ENCODE data around the gene BPTF. TPM values are rescaled to one million over a fixed set of nuclear protein-coding genes. Genes with fewer than 3 reads are reported as not detected.

Gene BPTF
- total and polyA plus RNA-seq, 2 donors (not counting 1 experiment from before 2014, with no cell fraction given): 71.9 to 390 TPM

GRCh38 chr17:67785122-67785477, 40.2 kb upstream of the BPTF start:
- H3K4me1 Mint-ChIP-seq: peaks cover 4% of the 10 kb centered on the region
- H3K4me3 ChIP-seq (ENCODE audit: control extremely low read depth in 1 of 5, extremely low read depth in 1 of 5, insufficient read depth in 1 of 5, low read depth in 2 of 5, low read length in 4 of 5): no peak overlapping the region
- H3K9me3 ChIP-seq (ENCODE audit: control extremely low read depth in 1 of 3, control insufficient read depth in 2 of 3, insufficient read depth in 1 of 3, low read length in 2 of 3): peaks cover 0 to 4% (median 0%) of the 10 kb centered on the region in 3 donors
- H4K20me1 ChIP-seq (ENCODE audit: control insufficient read depth, insufficient read depth, low read length, poor library complexity, severe bottlenecking): no peaks in the 10 kb centered on the region
- no peak overlapping the region for H3K27ac Mint-ChIP-seq
- ATAC-seq (ENCODE audit: low read depth) (no peak), DNase-seq (no peak)
- peaks cover 0 to 6% of the 10 kb centered on the region in 2 donors for H3K4me1 ChIP-seq (ENCODE audit: control insufficient read depth in 2 of 2, insufficient read depth in 2 of 2, low read length in 2 of 2)
- H3K4me2 ChIP-seq (replicated peaks; ENCODE audit: low read depth, low read length, poor library complexity, severe bottlenecking): no peak overlapping the region
- no peaks in the 10 kb centered on the region for H3K27me3 ChIP-seq (replicated peaks in 1 of 4; ENCODE audit: control extremely low read depth in 1 of 4, control insufficient read depth in 3 of 4, insufficient read depth in 4 of 4, low read length in 3 of 4)
- ChIA-PET CTCF (no interaction called here), POLR2A (no interaction called here)
- H3K27ac ChIP-seq (ENCODE audit: low read length in 2 of 2): no peak overlapping the region
- H3K9me3 Mint-ChIP-seq (ENCODE audit: insufficient read depth): no peaks in the 10 kb centered on the region
- 100% methylated on average over 2 of the region's 3 CpGs for WGBS (ENCODE audit: insufficient coverage)
- intact Hi-C loops (cut with micrococcal nuclease): no loop called here
- H3K79me2 ChIP-seq (ENCODE audit: control insufficient read depth, insufficient read depth, low read length): no peaks in the 10 kb centered on the region
- no peaks in the 10 kb centered on the region for H3K36me3 ChIP-seq (replicated peaks in 1 of 2; ENCODE audit: control extremely low read depth in 1 of 2, control insufficient read depth in 1 of 2, extremely low read depth in 1 of 2, insufficient read depth in 2 of 2, low read length in 1 of 2)
- H3K27me3 Mint-ChIP-seq: peaks cover 4% of the 10 kb centered on the region
- TF ChIP-seq EZH2 (IDR thresholded peaks at IDR 0.05; ENCODE audit: borderline replicate concordance, insufficient read depth, low read depth, low read length, poor library complexity, severe bottlenecking) (no peak), CTCF (IDR thresholded peaks at IDR 0.05) (no peak)
- H2AFZ ChIP-seq (ENCODE audit: insufficient read depth, low read depth, low read length, poor library complexity, severe bottlenecking): no peak overlapping the region
- H3K9ac ChIP-seq (ENCODE audit: low read length): no peak overlapping the region
- no peak overlapping the region for H3K4me3 Mint-ChIP-seq

- peaks cover 4% of the 10 kb centered on the region for H3K27me3 Mint-ChIP-seq
- H3K4me3 ChIP-seq (ENCODE audit: control extremely low read depth in 1 of 5, extremely low read depth in 1 of 5, insufficient read depth in 1 of 5, low read depth in 2 of 5, low read length in 4 of 5): no peak overlapping the region
- peaks cover 4% of the 10 kb centered on the region for H3K4me1 Mint-ChIP-seq
- no peaks in the 10 kb centered on the region for H3K27me3 ChIP-seq (replicated peaks in 1 of 4; ENCODE audit: control extremely low read depth in 1 of 4, control insufficient read depth in 3 of 4, insufficient read depth in 4 of 4, low read length in 3 of 4)
- no peaks in the 10 kb centered on the region for H3K9me3 Mint-ChIP-seq (ENCODE audit: insufficient read depth)
- H3K9me3 ChIP-seq (ENCODE audit: control extremely low read depth in 1 of 3, control insufficient read depth in 2 of 3, insufficient read depth in 1 of 3, low read length in 2 of 3): peaks cover 0 to 4% (median 0%) of the 10 kb centered on the region in 3 donors
- peaks cover 0 to 6% of the 10 kb centered on the region in 2 donors for H3K4me1 ChIP-seq (ENCODE audit: control insufficient read depth in 2 of 2, insufficient read depth in 2 of 2, low read length in 2 of 2)
- 92% methylated on average over 2 of the region's 5 CpGs for WGBS (ENCODE audit: insufficient coverage)
- no peaks in the 10 kb centered on the region for H4K20me1 ChIP-seq (ENCODE audit: control insufficient read depth, insufficient read depth, low read length, poor library complexity, severe bottlenecking)
- CTCF ChIA-PET: no interaction called here
- no peaks in the 10 kb centered on the region for H3K36me3 ChIP-seq (replicated peaks in 1 of 2; ENCODE audit: control extremely low read depth in 1 of 2, control insufficient read depth in 1 of 2, extremely low read depth in 1 of 2, insufficient read depth in 2 of 2, low read length in 1 of 2)
- H3K4me2 ChIP-seq (replicated peaks; ENCODE audit: low read depth, low read length, poor library complexity, severe bottlenecking): no peak overlapping the region
- H3K79me2 ChIP-seq (ENCODE audit: control insufficient read depth, insufficient read depth, low read length): no peaks in the 10 kb centered on the region
- no peak overlapping the region for H3K4me3 Mint-ChIP-seq
- no peak overlapping the region for H3K9ac ChIP-seq (ENCODE audit: low read length)
- no peak for DNase-seq
- no peak overlapping the region for H3K27ac ChIP-seq (ENCODE audit: low read length in 2 of 2)
- POLR2A ChIA-PET: no interaction called here
- no peak for ATAC-seq (ENCODE audit: low read depth)
- no peak overlapping the region for H3K27ac Mint-ChIP-seq
- intact Hi-C loops (cut with micrococcal nuclease): no loop called here
- H2AFZ ChIP-seq (ENCODE audit: insufficient read depth, low read depth, low read length, poor library complexity, severe bottlenecking): no peak overlapping the region
- TF ChIP-seq EZH2 (IDR thresholded peaks at IDR 0.05; ENCODE audit: borderline replicate concordance, insufficient read depth, low read depth, low read length, poor library complexity, severe bottlenecking): no peak
- TF ChIP-seq CTCF (IDR thresholded peaks at IDR 0.05): no peak
These were observed 39.8 kb upstream of the BPTF start for GRCh38 chr17:67785504-67785903.

Measured in B cell (primary cell).